KOPT-K1 (cell line): ENCODE measurements around the gene MRFAP1.
"Not testable (repeated sequence)": the region's sequence is repeated elsewhere in the genome, so short reads cannot be mapped to it uniquely, and the experiment has no call there.

Experiments
- H3K27ac ChIP-seq: fragments of 200-600 bp; sonication (generic); 2 replicates; pipeline ENCODE4 v1.5.1; 2016; ENCODE audit warnings: antibody characterized with exemption, mild to moderate bottlenecking, low read depth, low read length; ENCODE audit not compliant: poor library complexity, severe bottlenecking
- H3K36me3 ChIP-seq: fragments of 200-600 bp; sonication (generic); 2 replicates; pipeline ENCODE4 v1.5.1; 2017; ENCODE audit warnings: antibody characterized with exemption, mild to moderate bottlenecking, low read length, moderate library complexity; ENCODE audit not compliant: insufficient read depth
- H3K9me3 ChIP-seq: fragments of 200-600 bp; sonication (generic); 2 replicates; pipeline ENCODE4 v1.5.1; 2017; ENCODE audit warnings: antibody characterized with exemption, low read length, mild to moderate bottlenecking; ENCODE audit not compliant: insufficient read depth, poor library complexity, severe bottlenecking

Gene MRFAP1

DNA sequence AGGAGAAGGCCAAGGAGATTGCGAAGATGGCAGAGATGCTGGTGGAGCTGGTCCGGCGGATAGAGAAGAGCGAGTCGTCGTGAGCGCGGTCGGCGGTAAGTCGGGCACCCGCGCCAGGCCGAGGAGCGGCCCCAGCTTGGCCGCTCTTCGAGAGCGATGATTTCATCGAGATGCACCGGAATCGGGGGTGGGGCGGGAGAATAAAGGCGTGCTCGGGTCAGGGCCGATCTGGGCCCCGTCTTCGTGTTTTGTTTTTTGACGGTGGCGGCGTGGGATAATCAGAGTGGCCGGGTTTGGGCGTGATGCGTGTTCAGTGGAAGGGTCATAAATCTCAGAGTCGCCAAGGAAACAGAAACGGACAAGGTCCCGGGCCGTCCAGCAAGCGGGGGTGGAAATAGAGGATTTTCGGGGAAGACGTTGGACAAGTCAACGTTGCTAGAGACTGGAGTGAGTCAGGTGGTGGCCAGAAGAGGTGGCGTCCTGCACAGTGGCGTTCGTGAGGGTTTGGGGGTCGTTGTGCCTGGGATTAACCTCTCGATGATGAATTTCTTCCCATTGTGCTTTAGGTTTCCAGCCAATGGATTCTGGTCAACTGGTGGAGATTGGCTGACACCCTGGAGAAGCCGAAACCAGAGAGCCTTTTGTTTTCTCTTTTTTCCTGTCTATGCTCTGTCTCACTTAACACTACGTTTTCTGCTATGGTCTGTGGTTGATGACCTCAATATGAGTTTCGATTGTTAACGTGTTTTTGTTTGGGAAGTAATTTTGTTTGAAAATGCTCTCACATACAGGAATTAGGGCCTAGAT lies 882 bp downstream of the MRFAP1 start:
- peaks cover 32% of the 10 kb centered on the region for H3K36me3 ChIP-seq
- no peaks in the 10 kb centered on the region for H3K9me3 ChIP-seq
- H3K27ac ChIP-seq: peak overlapping the region; percentile 91

DNA sequence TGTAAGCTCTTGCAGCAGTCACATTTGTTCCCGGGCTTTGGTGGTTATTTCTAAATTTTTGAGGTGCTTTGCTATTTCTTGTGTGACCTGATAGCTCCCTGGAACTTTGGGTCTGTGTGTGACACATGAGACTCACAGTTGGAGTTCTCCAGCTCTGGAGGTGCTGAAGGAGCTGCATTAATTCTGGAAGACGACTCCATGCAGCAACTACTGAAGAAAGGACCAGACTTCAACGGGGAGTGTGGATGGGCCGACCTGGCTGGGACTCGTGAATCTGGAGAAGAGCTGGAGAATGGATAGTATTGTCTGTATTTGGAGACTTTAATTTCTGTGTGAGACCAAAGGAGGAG lies 1.5 kb downstream of the MRFAP1 start:
- no peaks in the 10 kb centered on the region for H3K9me3 ChIP-seq
- H3K27ac ChIP-seq: peak overlapping the region; percentile 91
- peaks cover 32% of the 10 kb centered on the region for H3K36me3 ChIP-seq

DNA sequence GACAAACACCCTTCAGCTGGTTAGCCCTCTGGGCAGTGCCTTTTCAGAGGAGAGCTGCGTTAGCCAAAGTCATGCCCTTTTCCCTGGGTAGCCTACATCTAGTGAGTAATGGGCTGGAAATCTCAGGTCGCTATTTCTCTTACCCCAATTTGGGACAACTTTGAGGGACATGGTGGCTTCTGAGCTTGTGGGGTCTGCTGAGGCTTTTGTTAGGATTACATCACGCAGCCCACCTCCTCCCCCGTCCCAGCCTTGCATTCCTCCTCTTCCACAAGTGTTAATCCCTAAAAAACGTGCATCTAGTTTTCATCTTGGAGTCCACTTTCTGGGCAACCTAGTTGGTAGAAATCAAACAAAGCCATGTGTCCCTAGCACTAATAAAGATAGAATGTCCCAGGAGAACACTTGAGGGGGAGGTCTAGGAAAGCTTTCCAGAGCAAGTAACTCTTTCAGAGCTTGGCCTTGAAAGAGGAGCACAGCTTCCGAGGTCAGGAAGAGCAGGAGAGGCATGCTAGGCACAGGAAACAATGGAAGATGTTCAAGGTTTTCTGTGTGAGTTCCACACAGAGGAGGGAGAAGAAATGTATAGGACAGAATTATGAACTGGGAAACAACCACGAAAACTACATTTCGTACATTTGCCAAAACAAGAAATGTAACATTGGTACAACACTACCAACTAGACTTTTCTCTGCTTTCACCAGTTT lies 2.8 kb downstream of the MRFAP1 start:
- Histone ChIP-seq H3K9me3 (no peaks in the 10 kb centered on the region), H3K27ac (no peak overlapping the region), H3K36me3 (peaks cover 32% of the 10 kb centered on the region)

DNA sequence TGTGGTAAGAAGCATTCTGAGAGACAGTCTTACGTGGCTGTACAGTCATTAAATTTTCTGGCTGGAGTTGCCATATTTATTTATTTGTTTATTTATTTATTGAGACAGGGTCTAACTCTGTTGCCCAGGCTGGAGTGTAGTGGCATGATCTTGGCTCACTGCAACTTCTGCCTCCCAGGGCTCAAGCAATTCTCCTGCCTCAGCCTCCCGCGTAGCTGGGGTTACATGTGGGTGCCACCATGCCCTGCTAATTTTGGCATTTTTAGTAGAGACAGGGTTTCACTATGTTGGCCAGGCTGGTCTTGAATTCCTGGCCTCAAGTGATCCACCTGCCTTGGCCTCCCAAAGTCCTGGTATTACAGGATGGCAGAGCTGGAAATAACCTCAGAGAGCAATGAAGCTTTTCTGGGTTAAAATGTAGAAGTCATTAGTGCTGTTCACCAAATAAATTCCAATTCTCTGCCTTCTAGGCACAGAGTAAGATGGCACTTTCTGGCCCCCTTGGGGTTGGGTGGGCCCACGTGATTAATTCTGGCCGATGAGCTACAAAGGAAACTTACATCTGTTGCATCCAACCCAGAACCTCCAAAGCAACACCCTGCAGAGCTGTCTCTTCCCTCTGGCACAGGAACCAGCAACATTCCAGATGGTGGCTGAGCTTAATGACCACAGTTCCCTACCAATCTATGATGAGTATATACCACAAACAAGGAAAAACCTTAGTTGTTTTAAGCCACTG lies 4.5 kb downstream of the MRFAP1 start:
- Histone ChIP-seq H3K27ac (no peak overlapping the region), H3K9me3 (no peaks in the 10 kb centered on the region), H3K36me3 (peaks cover 32% of the 10 kb centered on the region)

DNA sequence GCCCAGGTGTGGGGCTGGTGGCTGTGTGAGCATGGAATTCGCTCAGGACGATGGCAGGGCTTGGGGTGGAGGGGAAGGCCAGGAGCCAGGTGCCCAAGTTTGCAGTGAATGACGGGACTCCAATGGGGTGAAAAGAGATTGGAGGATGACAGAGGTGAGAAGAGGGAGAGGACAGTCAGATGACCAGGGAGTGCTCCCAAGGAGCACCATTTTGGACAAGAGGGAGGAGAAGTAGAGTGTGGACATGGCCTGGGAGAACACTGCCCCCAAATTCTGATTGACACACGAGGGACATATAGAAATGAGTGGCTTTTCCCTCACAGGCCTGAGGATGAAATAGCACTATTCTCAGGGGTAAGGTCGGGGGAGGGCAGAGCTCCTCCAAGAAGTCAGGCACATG lies 6.7 kb downstream of the MRFAP1 start:
- H3K9me3 ChIP-seq: no peaks in the 10 kb centered on the region
- peaks cover 24% of the 10 kb centered on the region for H3K36me3 ChIP-seq
- no peak overlapping the region for H3K27ac ChIP-seq

DNA sequence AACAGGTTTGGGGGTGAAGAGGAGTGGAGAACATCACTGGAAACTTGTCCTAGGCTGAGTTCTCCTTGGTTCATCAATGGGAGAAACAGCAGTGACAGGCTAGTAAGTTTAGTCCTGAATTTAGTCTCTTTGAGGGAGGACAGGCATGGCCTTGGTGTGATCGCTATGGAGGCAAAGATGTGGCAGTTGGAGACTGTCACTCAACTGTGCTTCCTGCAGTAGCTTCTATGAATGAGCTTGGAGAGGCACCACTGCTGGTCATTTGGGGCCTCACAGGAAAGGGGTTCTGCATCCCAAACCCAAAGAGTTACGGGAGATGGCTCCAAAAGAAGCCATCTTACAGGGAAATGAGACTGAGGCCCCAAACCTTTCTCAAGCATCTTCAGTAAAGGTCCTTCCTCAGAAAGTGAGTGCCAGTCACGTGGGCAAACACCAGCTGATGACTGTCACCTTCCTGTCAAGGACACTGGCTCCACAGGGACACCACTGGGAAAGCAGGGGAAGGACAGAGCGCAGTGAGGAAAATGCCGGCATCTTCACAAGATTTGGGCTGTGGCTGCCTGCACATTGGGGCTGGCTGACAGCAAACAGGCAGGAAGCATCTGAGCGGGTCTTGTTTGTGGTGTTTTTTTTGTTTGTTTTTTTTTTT lies 7.2 kb downstream of the MRFAP1 start:
- H3K9me3 ChIP-seq: no peaks in the 10 kb centered on the region
- no peak overlapping the region for H3K27ac ChIP-seq
- H3K36me3 ChIP-seq: peaks cover 19% of the 10 kb centered on the region

DNA sequence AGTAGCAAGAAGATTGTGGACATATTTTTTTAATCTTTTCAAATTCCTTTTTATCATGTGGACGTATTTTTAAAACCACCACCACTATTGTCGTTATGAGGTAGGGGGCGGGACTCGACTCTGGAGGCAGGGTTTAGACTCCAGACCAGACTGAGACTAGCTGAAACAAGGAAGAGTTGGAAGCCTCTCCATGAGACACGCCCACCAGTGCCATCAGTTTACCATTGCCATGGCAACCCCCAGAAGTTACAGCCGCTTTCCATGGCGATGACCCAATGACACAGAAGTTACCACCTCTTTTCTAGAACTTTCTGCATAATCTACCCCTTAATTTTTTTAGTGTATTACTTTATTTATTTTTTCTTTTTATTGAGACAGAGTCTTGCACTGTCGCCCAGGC lies 8.7 kb downstream of the MRFAP1 start:
- H3K27ac ChIP-seq: no peak overlapping the region
- peaks cover 3% of the 10 kb centered on the region; the same call in 1 of the 2 replicates for H3K36me3 ChIP-seq
- H3K9me3 ChIP-seq: peaks cover 3% of the 10 kb centered on the region

DNA sequence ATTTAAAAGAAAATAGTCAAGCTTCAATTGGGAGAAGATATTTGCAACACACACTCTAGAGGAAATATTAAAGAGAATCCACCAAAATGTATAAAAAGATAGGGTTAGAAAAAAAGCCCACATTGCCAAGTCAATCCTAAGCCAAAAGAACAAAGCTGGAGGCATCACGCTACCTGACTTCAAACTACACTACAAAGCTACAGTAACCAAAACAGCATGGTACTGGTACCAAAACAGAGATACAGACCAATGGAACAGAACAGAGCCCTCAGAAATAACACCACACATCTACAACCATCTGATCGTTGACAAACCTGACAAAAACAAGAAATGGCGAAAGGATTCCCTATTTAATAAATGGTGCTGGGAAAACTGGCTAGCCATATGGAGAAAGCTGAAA lies 13.7 kb downstream of the MRFAP1 start:
- not testable (repeated sequence) for H3K27ac ChIP-seq, H3K36me3 ChIP-seq, H3K9me3 ChIP-seq

DNA sequence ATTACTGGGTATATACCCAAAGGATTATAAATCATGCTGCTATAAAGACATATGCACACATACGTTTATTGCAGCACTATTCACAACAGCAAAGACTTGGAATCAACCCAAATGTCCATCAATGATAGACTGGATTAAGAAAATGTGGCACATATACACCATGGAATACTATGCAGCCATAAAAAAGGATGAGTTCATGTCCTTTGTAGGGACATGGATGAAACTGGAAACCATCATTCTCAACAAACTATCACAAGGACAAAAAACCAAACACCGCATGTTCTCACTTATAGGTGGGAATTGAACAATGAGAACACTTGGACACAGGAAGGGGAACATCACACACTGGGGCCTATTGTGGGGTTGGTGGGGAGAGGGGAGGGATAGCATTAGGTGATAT lies 14.8 kb downstream of the MRFAP1 start:
- H3K36me3 ChIP-seq, H3K9me3 ChIP-seq, H3K27ac ChIP-seq: not testable (repeated sequence)

DNA sequence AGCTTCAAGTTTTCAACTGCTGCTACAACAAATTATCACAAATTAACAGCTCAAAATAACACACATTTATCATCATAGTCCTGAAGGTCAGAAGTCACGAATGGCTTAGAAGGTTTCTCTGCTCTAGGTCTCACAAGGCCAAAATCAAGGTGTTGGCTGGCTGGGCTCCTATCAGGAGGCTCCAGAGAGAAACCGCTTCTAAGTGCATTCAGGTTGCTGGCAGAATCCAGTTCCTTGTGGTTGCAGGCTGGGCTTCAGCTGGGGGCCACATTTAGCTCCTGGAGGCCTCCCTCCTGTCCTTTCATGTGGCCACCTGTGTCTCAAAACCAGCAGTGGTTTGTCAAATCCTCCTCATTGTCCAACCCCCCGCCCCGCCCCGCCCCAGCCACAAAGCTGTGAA lies 15.4 kb downstream of the MRFAP1 start:
- Histone ChIP-seq H3K36me3 (no peaks in the 10 kb centered on the region), H3K27ac (no peak overlapping the region), H3K9me3 (peaks cover 5% of the 10 kb centered on the region)

DNA sequence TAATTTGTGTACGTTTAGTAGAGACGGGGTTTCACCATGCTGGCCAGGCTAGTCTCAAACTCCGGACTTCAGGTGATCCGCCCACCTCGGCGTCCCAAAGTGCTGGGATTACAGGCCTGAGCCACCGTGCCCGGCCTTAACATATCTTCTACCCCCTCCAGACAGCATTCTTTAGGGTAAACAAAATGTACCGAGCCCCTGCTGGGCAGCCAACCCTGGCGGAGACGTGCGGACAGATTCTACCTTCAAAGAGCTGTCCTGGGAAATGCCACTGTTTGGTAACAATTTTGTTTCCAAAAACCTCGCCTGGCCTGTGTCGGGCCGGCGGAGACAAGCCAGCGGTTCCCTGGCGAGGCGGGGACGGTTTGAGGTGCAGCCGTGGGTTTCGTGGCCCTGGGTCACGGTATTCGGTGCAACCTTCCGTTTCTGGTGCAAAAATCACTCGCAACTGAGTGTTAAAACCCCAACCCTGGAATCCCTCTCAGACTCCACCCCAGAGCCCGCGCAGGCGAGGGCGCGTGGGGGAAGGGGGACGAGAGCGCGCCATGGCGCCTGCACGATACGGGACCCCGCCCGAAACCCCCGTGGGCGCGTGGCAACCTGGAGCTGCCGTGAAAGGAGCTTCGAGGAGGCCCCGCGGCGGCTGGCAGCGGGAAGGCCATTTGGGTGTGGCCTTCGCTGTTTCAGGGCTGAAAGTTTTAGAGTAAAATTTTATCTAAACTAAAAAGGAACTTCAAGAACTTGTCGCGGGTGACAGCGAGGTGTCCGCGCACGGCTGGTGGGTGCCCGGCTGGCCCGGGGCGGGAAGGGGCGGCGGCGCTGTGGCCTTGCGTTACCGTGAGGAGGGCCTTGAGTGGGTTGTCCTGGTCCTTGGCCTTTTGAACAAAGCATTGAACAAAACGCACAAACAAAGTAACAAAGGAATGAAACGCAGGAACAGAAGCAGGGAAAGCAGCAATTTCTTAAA lies 17.0 kb downstream of the MRFAP1 start:
- Histone ChIP-seq H3K36me3 (no peaks in the 10 kb centered on the region), H3K27ac (no peak overlapping the region), H3K9me3 (peaks cover 5% of the 10 kb centered on the region)

DNA sequence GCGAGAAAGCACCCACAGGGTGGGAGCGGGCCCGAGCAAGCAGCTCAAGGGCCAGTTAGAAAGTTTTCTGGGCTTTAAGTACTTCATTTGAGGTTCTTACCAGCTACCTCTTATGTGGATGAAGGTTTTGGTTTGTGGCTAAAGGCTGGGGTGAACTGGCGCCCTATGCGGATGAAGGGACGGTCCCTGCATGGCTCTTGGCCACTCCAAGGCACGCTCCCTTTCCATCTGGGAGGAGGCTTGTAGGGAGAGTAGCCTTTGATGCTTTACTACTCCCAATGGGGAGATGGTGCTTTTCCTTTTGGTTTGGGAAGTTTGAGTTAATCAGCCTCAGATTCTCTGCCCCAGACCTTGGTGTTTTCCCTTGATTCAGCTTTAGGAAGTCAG lies 17.7 kb downstream of the MRFAP1 start:
- H3K9me3 ChIP-seq: peaks cover 5% of the 10 kb centered on the region
- no peak overlapping the region for H3K27ac ChIP-seq
- H3K36me3 ChIP-seq: no peaks in the 10 kb centered on the region

DNA sequence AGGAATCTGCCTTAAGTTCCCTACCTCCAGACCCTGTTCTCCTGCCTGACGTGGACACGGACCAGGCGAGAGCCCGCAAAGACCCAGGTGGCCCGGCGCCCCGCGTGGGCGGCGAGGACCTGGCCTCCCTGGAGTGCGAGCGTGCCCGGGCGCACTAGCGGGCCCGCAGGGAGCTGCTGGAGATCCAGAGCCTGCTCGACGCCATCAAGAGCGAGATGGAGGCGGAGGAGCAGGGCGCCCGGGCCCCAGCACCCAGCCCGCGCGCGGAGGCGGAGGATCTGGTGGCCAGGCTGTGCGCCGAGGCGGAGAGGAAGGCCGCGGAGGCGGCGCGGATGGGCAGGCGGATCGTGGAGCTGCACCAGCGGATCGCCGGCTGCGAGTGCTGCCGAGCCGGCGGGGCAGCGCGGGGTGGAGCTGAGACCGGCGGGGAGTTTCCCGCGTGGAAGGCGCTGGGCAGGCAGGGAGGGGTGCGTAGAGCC lies 18.2 kb downstream of the MRFAP1 start:
- Histone ChIP-seq H3K9me3 (peaks cover 5% of the 10 kb centered on the region), H3K27ac (no peak overlapping the region), H3K36me3 (no peaks in the 10 kb centered on the region)

DNA sequence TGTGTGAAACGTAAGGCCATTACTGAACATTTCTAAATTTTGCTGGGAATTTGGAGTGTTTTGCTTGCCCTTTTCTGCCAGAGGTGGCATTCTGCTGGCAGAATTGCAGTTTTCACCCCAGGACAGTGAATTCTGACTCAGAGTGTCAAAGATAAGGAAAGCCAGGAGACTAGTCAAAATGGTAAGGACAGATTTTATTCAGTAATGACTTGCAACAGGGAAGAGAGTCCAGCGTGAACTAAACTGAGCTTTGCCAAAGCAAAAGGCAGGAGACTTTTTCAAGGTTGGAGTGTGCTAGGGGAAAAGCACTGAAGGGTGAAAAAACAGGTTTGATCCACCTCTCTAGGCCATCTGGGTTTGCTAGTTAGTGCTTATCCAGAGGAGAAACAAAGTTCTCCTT lies 19.4 kb downstream of the MRFAP1 start:
- no peak overlapping the region for H3K27ac ChIP-seq
- no peaks in the 10 kb centered on the region for H3K9me3 ChIP-seq
- no peaks in the 10 kb centered on the region for H3K36me3 ChIP-seq
